Activated T-helper 1 cell treated with anti-CD3 and anti-CD28 coated beads, Interleukin-12 subunit alpha, Interleukin-12 subunit beta, Interleukin-2, Interleukin-4 antibody, amounts not matched to agents 30 ng/mL and 10 ng/mL and 1 ng/mL, durations not matched to agents 14 hours and 24 hours and 36 hours (primary cell): ENCODE data around the gene RTN4R. TPM values are rescaled to one million over a fixed set of nuclear protein-coding genes. Genes with fewer than 3 reads are reported as not detected.

Experiments used
- DNase-seq: peaks from one replicate; pipeline ENCODE4 v3.0.0; 2021; ENCODE audit warnings: low spot score
- H3K27ac Mint-ChIP-seq: one replicate; pipeline ENCODE4 v1.8.0; 2021; ENCODE audit warnings: mild to moderate bottlenecking, mixed read lengths
- H3K27me3 Mint-ChIP-seq: one replicate; pipeline ENCODE4 v1.8.0; 2022; ENCODE audit warnings: mild to moderate bottlenecking, moderate library complexity, mixed read lengths; ENCODE audit not compliant: insufficient read depth
- H3K36me3 Mint-ChIP-seq: one replicate; pipeline ENCODE4 v1.8.0; 2021; ENCODE audit warnings: low read depth, mixed read lengths
- H3K4me1 Mint-ChIP-seq: one replicate; pipeline ENCODE4 v1.8.0; 2021; ENCODE audit warnings: low read depth, mixed read lengths
- H3K4me3 Mint-ChIP-seq: one replicate; pipeline ENCODE4 v1.8.0; 2021; ENCODE audit warnings: mild to moderate bottlenecking, moderate library complexity, mixed read lengths
- H3K9me3 Mint-ChIP-seq: one replicate; pipeline ENCODE4 v1.8.0; 2021; ENCODE audit warnings: mixed read lengths
- intact Hi-C: fragments of 100-400 bp; cut with micrococcal nuclease; formaldehyde crosslinking; loops from one replicate; pipeline ENCODE4 v1.15.1; 2024
- total RNA-seq: library from RNA; stranded (reverse); gene quantifications from 2 replicates; pipeline ENCODE4 v1.2.3, GENCODE V29; 2022

The RTN4R gene
- total RNA-seq, 1 donor from 2014 or later: 1.7 TPM

GRCh38 chr22:20298803-20299745 is 31.0 kb upstream of the RTN4R start:
- peak; percentile 85 for DNase-seq
- H3K36me3 Mint-ChIP-seq: no peaks in the 10 kb centered on the region
- H3K27ac Mint-ChIP-seq: peak overlapping the region; percentile 48
- intact Hi-C loops: loop anchor here (1.0 kb wide), 4 partner anchors 21 to 278 kb away; partner anchors contain the start of genes DGCR6L, RTN4R and TANGO2
- H3K4me1 Mint-ChIP-seq: no peaks in the 10 kb centered on the region
- H3K27me3 Mint-ChIP-seq: peaks cover 6% of the 10 kb centered on the region
- peak overlapping the region; percentile 80 for H3K4me3 Mint-ChIP-seq
- no peaks in the 10 kb centered on the region for H3K9me3 Mint-ChIP-seq

GRCh38 chr22:20298110-20298802 is 30.1 kb upstream of the RTN4R start:
- Mint-ChIP-seq H3K36me3 (no peaks in the 10 kb centered on the region), H3K4me1 (no peaks in the 10 kb centered on the region), H3K27ac (no peak overlapping the region), H3K4me3 (peak overlapping the region; percentile 80), H3K9me3 (no peaks in the 10 kb centered on the region), H3K27me3 (peaks cover 9% of the 10 kb centered on the region)
- intact Hi-C loops: no loop called here
- no peak for DNase-seq

- peaks cover 10% of the 10 kb centered on the region for H3K27me3 Mint-ChIP-seq
- no peak for DNase-seq
- peak overlapping the region; percentile 73 for H3K4me3 Mint-ChIP-seq
- H3K4me1 Mint-ChIP-seq: no peaks in the 10 kb centered on the region
- H3K27ac Mint-ChIP-seq: no peak overlapping the region
- H3K36me3 Mint-ChIP-seq: no peaks in the 10 kb centered on the region
- intact Hi-C loops: no loop called here
- H3K9me3 Mint-ChIP-seq: no peaks in the 10 kb centered on the region
Observed at GRCh38 chr22:20297414-20298109, 29.4 kb upstream of the RTN4R start.

GRCh38 chr22:20296598-20296997 is 28.5 kb upstream of the RTN4R start:
- Mint-ChIP-seq H3K36me3 (no peaks in the 10 kb centered on the region), H3K27me3 (peaks cover 13% of the 10 kb centered on the region), H3K27ac (no peak overlapping the region), H3K9me3 (no peaks in the 10 kb centered on the region), H3K4me3 (no peak overlapping the region), H3K4me1 (no peaks in the 10 kb centered on the region)
- intact Hi-C loops: no loop called here
- DNase-seq: no peak

GRCh38 chr22:20295262-20296064 is 27.3 kb upstream of the RTN4R start:
- Mint-ChIP-seq H3K27ac (no peak overlapping the region), H3K4me3 (no peak overlapping the region), H3K27me3 (peaks cover 13% of the 10 kb centered on the region), H3K9me3 (no peaks in the 10 kb centered on the region), H3K4me1 (no peaks in the 10 kb centered on the region), H3K36me3 (no peaks in the 10 kb centered on the region)
- DNase-seq: no peak
- intact Hi-C loops: no loop called here

- H3K4me3 Mint-ChIP-seq: no peak overlapping the region
- H3K27me3 Mint-ChIP-seq: peaks cover 7% of the 10 kb centered on the region
- no peak for DNase-seq
- no peaks in the 10 kb centered on the region for H3K9me3 Mint-ChIP-seq
- H3K36me3 Mint-ChIP-seq: no peaks in the 10 kb centered on the region
- H3K4me1 Mint-ChIP-seq: no peaks in the 10 kb centered on the region
- intact Hi-C loops: no loop called here
- H3K27ac Mint-ChIP-seq: no peak overlapping the region
Observed at GRCh38 chr22:20292673-20293232, 24.6 kb upstream of the RTN4R start.

- H3K4me3 Mint-ChIP-seq: no peak overlapping the region
- no peaks in the 10 kb centered on the region for H3K36me3 Mint-ChIP-seq
- peaks cover 7% of the 10 kb centered on the region for H3K27me3 Mint-ChIP-seq
- no peak for DNase-seq
- H3K9me3 Mint-ChIP-seq: no peaks in the 10 kb centered on the region
- no peak overlapping the region for H3K27ac Mint-ChIP-seq
- intact Hi-C loops: no loop called here
- H3K4me1 Mint-ChIP-seq: no peaks in the 10 kb centered on the region
Observed at GRCh38 chr22:20292108-20292507, 24.0 kb upstream of the RTN4R start.

GRCh38 chr22:20291604-20292063 is 23.5 kb upstream of the RTN4R start:
- Mint-ChIP-seq H3K27me3 (peaks cover 7% of the 10 kb centered on the region), H3K36me3 (no peaks in the 10 kb centered on the region), H3K27ac (no peak overlapping the region), H3K4me1 (no peaks in the 10 kb centered on the region), H3K9me3 (no peaks in the 10 kb centered on the region), H3K4me3 (no peak overlapping the region)
- DNase-seq: no peak
- intact Hi-C loops: no loop called here

DNA sequence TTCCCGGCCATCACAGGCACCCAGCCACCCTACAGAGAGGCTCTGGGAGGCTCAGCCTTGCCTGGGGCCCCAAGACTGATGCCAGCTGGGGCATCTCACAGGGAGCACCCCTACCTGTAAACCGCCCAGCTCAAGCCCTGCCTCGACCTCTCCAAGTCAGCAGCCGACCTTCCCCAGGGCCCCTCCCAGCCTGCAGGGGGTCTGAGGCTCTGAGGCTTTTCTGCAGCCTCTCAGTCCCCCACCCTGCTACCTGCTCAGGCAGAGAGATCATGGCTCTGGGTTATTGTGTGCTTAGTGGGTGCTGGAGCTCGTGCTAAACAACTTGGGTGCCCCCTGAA is 23.1 kb upstream of the RTN4R start:
- Mint-ChIP-seq H3K36me3 (no peaks in the 10 kb centered on the region), H3K9me3 (no peaks in the 10 kb centered on the region), H3K27me3 (peaks cover 7% of the 10 kb centered on the region), H3K4me1 (no peaks in the 10 kb centered on the region), H3K4me3 (no peak overlapping the region), H3K27ac (no peak overlapping the region)
- no peak for DNase-seq
- intact Hi-C loops: no loop called here

GRCh38 chr22:20290578-20291248 is 22.6 kb upstream of the RTN4R start:
- intact Hi-C loops: no loop called here
- Mint-ChIP-seq H3K4me3 (no peak overlapping the region), H3K27ac (no peak overlapping the region), H3K36me3 (no peaks in the 10 kb centered on the region), H3K4me1 (no peaks in the 10 kb centered on the region), H3K27me3 (peaks cover 7% of the 10 kb centered on the region), H3K9me3 (no peaks in the 10 kb centered on the region)
- DNase-seq: no peak

DNA sequence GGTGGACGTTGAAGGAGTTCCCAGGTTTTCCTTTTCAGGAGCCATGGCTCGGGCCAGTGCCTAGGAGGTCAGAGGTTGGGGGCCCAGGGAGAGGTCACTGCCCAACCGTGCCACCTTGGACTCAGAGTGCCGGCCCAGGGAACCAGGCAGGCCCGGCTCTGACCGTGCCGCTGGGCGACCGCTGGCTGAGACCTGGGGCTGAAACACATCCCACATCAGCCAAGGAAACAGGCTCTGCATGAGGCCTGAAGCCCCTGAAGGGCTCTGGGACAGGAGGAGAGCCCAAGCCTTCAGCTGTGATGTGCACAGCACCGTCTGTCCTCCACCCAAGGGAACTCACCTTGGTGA is 21.9 kb upstream of the RTN4R start:
- no peaks in the 10 kb centered on the region for H3K9me3 Mint-ChIP-seq
- intact Hi-C loops: no loop called here

More for the DNA sequence above, 21.9 kb upstream of the RTN4R start:
- Mint-ChIP-seq H3K4me3 (no peak overlapping the region), H3K27ac (no peak overlapping the region), H3K4me1 (no peaks in the 10 kb centered on the region), H3K27me3 (peaks cover 7% of the 10 kb centered on the region), H3K36me3 (no peaks in the 10 kb centered on the region)
- DNase-seq: no peak
